Activated CD4-positive, alpha-beta memory T cell treated with anti-CD3 and anti-CD28 coated beads for 36 hours (primary cell): ENCODE measurements around the gene MAP3K14. TPM values are rescaled to one million over a fixed set of nuclear protein-coding genes. Genes with fewer than 3 reads are reported as not detected.

Source experiments
- CTCF ChIA-PET: fragments of 350-600 bp; sonication (Branson Sonifier 250); formaldehyde crosslinking; loops from one replicate; lab custom pipeline; 2021; ENCODE audit warnings: antibody characterized with exemption, inconsistent platforms; lab: Charles Lee
- POLR2A ChIA-PET: fragments of 350-600 bp; sonication (Branson Sonifier 250); formaldehyde crosslinking; loops from one replicate; lab custom pipeline; 2021; ENCODE audit warnings: antibody characterized with exemption; lab: Charles Lee
- DNase-seq: peaks from one replicate; pipeline ENCODE4 v3.0.0-alpha.2; 2020
- H3K27ac Mint-ChIP-seq: one replicate; pipeline ENCODE4 v1.8.0; 2021; ENCODE audit warnings: mixed read lengths
- H3K27me3 Mint-ChIP-seq: one replicate; pipeline ENCODE4 v1.8.0; 2021; ENCODE audit warnings: mixed read lengths
- H3K36me3 Mint-ChIP-seq: one replicate; pipeline ENCODE4 v1.8.0; 2021; ENCODE audit warnings: mixed read lengths
- H3K4me1 Mint-ChIP-seq: one replicate; pipeline ENCODE4 v1.8.0; 2021; ENCODE audit warnings: low read depth, mixed read lengths
- H3K4me3 Mint-ChIP-seq: one replicate; pipeline ENCODE4 v1.8.0; 2021; ENCODE audit warnings: mild to moderate bottlenecking, mixed read lengths
- H3K9me3 Mint-ChIP-seq: one replicate; pipeline ENCODE4 v1.8.0; 2021; ENCODE audit warnings: mixed read lengths
- intact Hi-C: fragments of 100-400 bp; cut with micrococcal nuclease; formaldehyde crosslinking; loops from one replicate; pipeline ENCODE4 v1.15.1; 2023
- total RNA-seq, 2 experiments: library from RNA; stranded (reverse); gene quantifications; one replicate each; pipeline ENCODE4 v1.2.3, GENCODE V29; 2021

MAP3K14 gene
- total RNA-seq, 2 experiments from 2014 or later = 62.9 to 65.0 TPM

GRCh38 chr17:45271603-45272002 lies 45.2 kb downstream of the MAP3K14 start:
- Mint-ChIP-seq H3K36me3 (peaks cover 61% of the 10 kb centered on the region), H3K4me3 (no peak overlapping the region), H3K9me3 (no peaks in the 10 kb centered on the region), H3K27me3 (no peaks in the 10 kb centered on the region), H3K4me1 (peaks cover 16% of the 10 kb centered on the region), H3K27ac (no peak overlapping the region)
- CTCF ChIA-PET = interaction anchor here (0.7 to 4.8 kb wide), 11 partner anchors 11 to 913 kb away, joined by 3 to 49 read pairs (median 4); partner anchors contain the start of genes ACBD4 and MAP3K14
- no peak for DNase-seq
- intact Hi-C loops = loop anchor here (2.0 kb wide), 1 partner anchor 53 kb away; no protein-coding TSS in a partner anchor
- POLR2A ChIA-PET = interaction anchor here (0.6 kb wide), 1 partner anchor 12 kb away, joined by 3 read pairs; no protein-coding TSS in a partner anchor

- Mint-ChIP-seq H3K27ac (peak overlapping the region; percentile 8), H3K4me3 (no peak overlapping the region), H3K27me3 (no peaks in the 10 kb centered on the region), H3K4me1 (peaks cover 16% of the 10 kb centered on the region), H3K36me3 (peaks cover 65% of the 10 kb centered on the region), H3K9me3 (no peaks in the 10 kb centered on the region)
- peak; percentile 64 for DNase-seq
- ChIA-PET CTCF (interaction anchor here (1.0 to 4.8 kb wide), 11 partner anchors 12 to 114 kb away, joined by 3 to 49 read pairs (median 4); partner anchors contain the start of gene MAP3K14), POLR2A (interaction anchor here (0.6 kb wide), 1 partner anchor 12 kb away, joined by 3 read pairs; no protein-coding TSS in a partner anchor)
- intact Hi-C loops = loop anchor here (2.0 kb wide), 1 partner anchor 52 kb away; no protein-coding TSS in a partner anchor
These were observed 45.9 kb downstream of the MAP3K14 start for GRCh38 chr17:45270828-45271418.

GRCh38 chr17:45269912-45270311 lies 46.9 kb downstream of the MAP3K14 start:
- peak overlapping the region; percentile 58 for H3K27ac Mint-ChIP-seq
- H3K27me3 Mint-ChIP-seq = no peaks in the 10 kb centered on the region
- H3K4me1 Mint-ChIP-seq = peaks cover 16% of the 10 kb centered on the region
- ChIA-PET CTCF (interaction anchor here (1.1 to 4.8 kb wide), 5 partner anchors 14 to 115 kb away, joined by 3 to 49 read pairs (median 11); no protein-coding TSS in a partner anchor), POLR2A (interaction anchor here (0.7 to 1.1 kb wide), 2 partner anchors 18 to 44 kb away, joined by 3 to 5 read pairs; no protein-coding TSS in a partner anchor)
- no peak overlapping the region for H3K4me3 Mint-ChIP-seq
- H3K9me3 Mint-ChIP-seq = no peaks in the 10 kb centered on the region
- DNase-seq = peak; percentile 24
- intact Hi-C loops = loop anchor here (2.0 kb wide), 1 partner anchor 51 kb away; no protein-coding TSS in a partner anchor
- H3K36me3 Mint-ChIP-seq = peaks cover 72% of the 10 kb centered on the region

GRCh38 chr17:45267436-45268055 lies 49.3 kb downstream of the MAP3K14 start:
- Mint-ChIP-seq H3K36me3 (peaks cover 73% of the 10 kb centered on the region), H3K9me3 (no peaks in the 10 kb centered on the region), H3K27me3 (no peaks in the 10 kb centered on the region), H3K4me1 (peaks cover 29% of the 10 kb centered on the region), H3K27ac (peak overlapping the region; percentile 18), H3K4me3 (no peak overlapping the region)
- ChIA-PET CTCF (interaction anchor here (0.6 to 3.7 kb wide), 5 partner anchors 9 to 117 kb away, joined by 3 to 20 read pairs (median 13); no protein-coding TSS in a partner anchor), POLR2A (interaction anchor here (0.6 kb wide), 1 partner anchor 9 kb away, joined by 3 read pairs; no protein-coding TSS in a partner anchor)
- intact Hi-C loops = no loop called here
- DNase-seq = no peak

- Mint-ChIP-seq H3K27ac (no peak overlapping the region), H3K36me3 (peaks cover 63% of the 10 kb centered on the region), H3K9me3 (no peaks in the 10 kb centered on the region), H3K4me1 (peaks cover 32% of the 10 kb centered on the region), H3K27me3 (no peaks in the 10 kb centered on the region), H3K4me3 (no peak overlapping the region)
- no peak for DNase-seq
- ChIA-PET CTCF (interaction anchor here (0.6 to 3.7 kb wide), 8 partner anchors 8 to 131 kb away, joined by 3 to 20 read pairs (median 4); partner anchors contain the start of gene ACBD4), POLR2A (no interaction called here)
- intact Hi-C loops = no loop called here
These were observed 50.4 kb downstream of the MAP3K14 start for GRCh38 chr17:45266372-45266926.

- intact Hi-C loops = no loop called here
- Mint-ChIP-seq H3K4me1 (peaks cover 29% of the 10 kb centered on the region), H3K9me3 (no peaks in the 10 kb centered on the region), H3K4me3 (no peak overlapping the region), H3K36me3 (peaks cover 60% of the 10 kb centered on the region), H3K27ac (no peak overlapping the region), H3K27me3 (no peaks in the 10 kb centered on the region)
- ChIA-PET POLR2A (interaction anchor here (0.5 kb wide), 1 partner anchor 37 kb away, joined by 3 read pairs; no protein-coding TSS in a partner anchor), CTCF (interaction anchor here (1.1 to 3.7 kb wide), 7 partner anchors 12 to 130 kb away, joined by 3 to 20 read pairs (median 4); partner anchors contain the start of gene ACBD4)
- no peak for DNase-seq
These were observed 51.0 kb downstream of the MAP3K14 start for GRCh38 chr17:45265821-45266220.

GRCh38 chr17:45264988-45265387 lies 51.8 kb downstream of the MAP3K14 start:
- no peak for DNase-seq
- H3K4me1 Mint-ChIP-seq = peaks cover 22% of the 10 kb centered on the region
- H3K4me3 Mint-ChIP-seq = no peak overlapping the region
- H3K36me3 Mint-ChIP-seq = peaks cover 54% of the 10 kb centered on the region
- no peaks in the 10 kb centered on the region for H3K9me3 Mint-ChIP-seq
- POLR2A ChIA-PET = interaction anchor here (0.8 to 2.1 kb wide), 2 partner anchors 17 to 36 kb away, joined by 3 to 7 read pairs; no protein-coding TSS in a partner anchor
- H3K27ac Mint-ChIP-seq = no peak overlapping the region
- H3K27me3 Mint-ChIP-seq = no peaks in the 10 kb centered on the region
- intact Hi-C loops = loop anchor here (5.0 kb wide), 1 partner anchor 122 kb away; no protein-coding TSS in a partner anchor
- CTCF ChIA-PET = interaction anchor here (1.1 to 3.7 kb wide), 5 partner anchors 14 to 129 kb away, joined by 3 to 20 read pairs (median 4); partner anchors contain the start of gene ACBD4

GRCh38 chr17:45264430-45264829 lies 52.4 kb downstream of the MAP3K14 start:
- intact Hi-C loops = loop anchor here (5.0 kb wide), 1 partner anchor 123 kb away; no protein-coding TSS in a partner anchor
- Mint-ChIP-seq H3K27ac (no peak overlapping the region), H3K4me1 (peaks cover 20% of the 10 kb centered on the region), H3K4me3 (no peak overlapping the region), H3K9me3 (no peaks in the 10 kb centered on the region), H3K27me3 (no peaks in the 10 kb centered on the region), H3K36me3 (peaks cover 48% of the 10 kb centered on the region)
- ChIA-PET POLR2A (interaction anchor here (2.1 kb wide), 1 partner anchor 36 kb away, joined by 7 read pairs; no protein-coding TSS in a partner anchor), CTCF (no interaction called here)
- DNase-seq = no peak

GRCh38 chr17:45263477-45263860 lies 53.4 kb downstream of the MAP3K14 start:
- Mint-ChIP-seq H3K27ac (peak overlapping the region; percentile 55), H3K4me1 (peaks cover 20% of the 10 kb centered on the region), H3K36me3 (peaks cover 43% of the 10 kb centered on the region), H3K27me3 (no peaks in the 10 kb centered on the region), H3K4me3 (no peak overlapping the region), H3K9me3 (no peaks in the 10 kb centered on the region)
- intact Hi-C loops = loop anchor here (5.0 kb wide), 1 partner anchor 124 kb away; no protein-coding TSS in a partner anchor
- DNase-seq = no peak
- ChIA-PET POLR2A (interaction anchor here (0.7 to 2.1 kb wide), 3 partner anchors 15 to 45 kb away, joined by 3 to 7 read pairs (median 3); no protein-coding TSS in a partner anchor), CTCF (interaction anchor here (0.9 to 2.2 kb wide), 4 partner anchors 14 to 125 kb away, joined by 3 to 13 read pairs (median 4); no protein-coding TSS in a partner anchor)

- ChIA-PET CTCF (interaction anchor here (0.6 to 2.2 kb wide), 5 partner anchors 14 to 126 kb away, joined by 3 to 13 read pairs (median 3); no protein-coding TSS in a partner anchor), POLR2A (interaction anchor here (0.7 to 2.1 kb wide), 3 partner anchors 14 to 44 kb away, joined by 3 to 7 read pairs (median 3); no protein-coding TSS in a partner anchor)
- H3K27ac Mint-ChIP-seq = peak overlapping the region; percentile 55
- H3K9me3 Mint-ChIP-seq = no peaks in the 10 kb centered on the region
- H3K4me1 Mint-ChIP-seq = peaks cover 20% of the 10 kb centered on the region
- H3K36me3 Mint-ChIP-seq = peaks cover 40% of the 10 kb centered on the region
- intact Hi-C loops = loop anchor here (1.0 to 5.0 kb wide), 2 partner anchors 43 to 125 kb away; no protein-coding TSS in a partner anchor
- peak overlapping the region; percentile 69 for H3K4me3 Mint-ChIP-seq
- DNase-seq = peak; percentile 28
- H3K27me3 Mint-ChIP-seq = no peaks in the 10 kb centered on the region
These were observed 54.0 kb downstream of the MAP3K14 start for GRCh38 chr17:45262516-45263476.
